Renal pelvis (tissue), 12 donors: ENCODE results near the gene SPATA2L. TPM values are rescaled to one million over a fixed set of nuclear protein-coding genes. Genes with fewer than 3 reads are reported as not detected.
A peak's percentile ranks its signal among the peaks of the same experiment; 100 is the strongest.

Source experiments
- DNase-seq: peaks from one replicate; pipeline ENCODE4 v3.0.0-alpha.2; 2013
- long read RNA-seq, 16 experiments: transcript quantifications; one replicate each; lab custom pipeline, GENCODE V29; 2026
- polyA plus RNA-seq, 3 donors: library from polyadenylated mRNA; unstranded; fragments of 120-200 nt; gene quantifications; one replicate each; pipeline ENCODE4 v1.2.1, GENCODE V29; 2013; ENCODE audit not compliant: insufficient read length in 3 of 3

SPATA2L gene, protein sequence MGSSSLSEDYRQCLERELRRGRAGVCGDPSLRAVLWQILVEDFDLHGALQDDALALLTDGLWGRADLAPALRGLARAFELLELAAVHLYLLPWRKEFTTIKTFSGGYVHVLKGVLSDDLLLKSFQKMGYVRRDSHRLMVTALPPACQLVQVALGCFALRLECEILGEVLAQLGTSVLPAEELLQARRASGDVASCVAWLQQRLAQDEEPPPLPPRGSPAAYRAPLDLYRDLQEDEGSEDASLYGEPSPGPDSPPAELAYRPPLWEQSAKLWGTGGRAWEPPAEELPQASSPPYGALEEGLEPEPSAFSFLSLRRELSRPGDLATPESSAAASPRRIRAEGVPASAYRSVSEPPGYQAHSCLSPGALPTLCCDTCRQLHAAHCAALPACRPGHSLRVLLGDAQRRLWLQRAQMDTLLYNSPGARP
- 1 to 10 TPM; 7.5 to 9.0 (median 9.0) TPM for polyA plus RNA-seq
- long read RNA-seq, donor 1, partial matches to known transcripts: 11 of 16 reads
- long read RNA-seq, donor 1, other reads (novel, unspliced or antisense): 0 of 16 reads
- long read RNA-seq, donor 2, partial matches to known transcripts: 23 of 33 reads
- long read RNA-seq, donor 2, other reads (novel, unspliced or antisense): 6 of 33 reads
- long read RNA-seq, donor 3, transcript SPATA2L-201 (3 exons, 2,335 nt): major isoform, 5 of 12 reads
- long read RNA-seq, donor 3, partial matches to known transcripts: 7 of 12 reads
- long read RNA-seq, donor 3, other reads (novel, unspliced or antisense): 0 of 12 reads
- long read RNA-seq, donor 4, transcript SPATA2L-201 (3 exons, 2,335 nt): major isoform, 5 of 6 reads
- long read RNA-seq, donor 4, partial matches to known transcripts: 0 of 6 reads
- long read RNA-seq, donor 4, other reads (novel, unspliced or antisense): 0 of 6 reads
- long read RNA-seq, donor 5, partial matches to known transcripts: 0 of 2 reads
- long read RNA-seq, donor 5, other reads (novel, unspliced or antisense): 0 of 2 reads
- long read RNA-seq, donor 6, partial matches to known transcripts: 9 of 13 reads
- long read RNA-seq, donor 6, other reads (novel, unspliced or antisense): 0 of 13 reads
- long read RNA-seq, donor 7, transcript SPATA2L-201 (3 exons, 2,335 nt): major isoform, 7 of 18 reads
- long read RNA-seq, donor 7, partial matches to known transcripts: 9 of 18 reads
- long read RNA-seq, donor 7, other reads (novel, unspliced or antisense): 0 of 18 reads
- long read RNA-seq, donor 8, partial matches to known transcripts: 5 of 7 reads
- long read RNA-seq, donor 8, other reads (novel, unspliced or antisense): 0 of 7 reads
- long read RNA-seq, donor 9, transcript SPATA2L-201 (3 exons, 2,335 nt): major isoform, 6 of 6 reads
- long read RNA-seq, donor 9, partial matches to known transcripts: 0 of 6 reads
- long read RNA-seq, donor 9, other reads (novel, unspliced or antisense): 0 of 6 reads
- long read RNA-seq, donor 10, partial matches to known transcripts: 0 of 2 reads
- long read RNA-seq, donor 10, other reads (novel, unspliced or antisense): 0 of 2 reads
- long read RNA-seq, donor 11, partial matches to known transcripts: 0 of 3 reads
- long read RNA-seq, donor 11, other reads (novel, unspliced or antisense): 0 of 3 reads
- long read RNA-seq, donor 12, partial matches to known transcripts: 12 of 17 reads
- long read RNA-seq, donor 12, other reads (novel, unspliced or antisense): 0 of 17 reads
- long read RNA-seq, donor 13, partial matches to known transcripts: 0 of 1 reads
- long read RNA-seq, donor 13, other reads (novel, unspliced or antisense): 0 of 1 reads
- long read RNA-seq, donor 14: 0 reads
- long read RNA-seq, donor 15: 0 reads
- long read RNA-seq, donor 16, partial matches to known transcripts: 0 of 4 reads
- long read RNA-seq, donor 16, other reads (novel, unspliced or antisense): 0 of 4 reads

DNA sequence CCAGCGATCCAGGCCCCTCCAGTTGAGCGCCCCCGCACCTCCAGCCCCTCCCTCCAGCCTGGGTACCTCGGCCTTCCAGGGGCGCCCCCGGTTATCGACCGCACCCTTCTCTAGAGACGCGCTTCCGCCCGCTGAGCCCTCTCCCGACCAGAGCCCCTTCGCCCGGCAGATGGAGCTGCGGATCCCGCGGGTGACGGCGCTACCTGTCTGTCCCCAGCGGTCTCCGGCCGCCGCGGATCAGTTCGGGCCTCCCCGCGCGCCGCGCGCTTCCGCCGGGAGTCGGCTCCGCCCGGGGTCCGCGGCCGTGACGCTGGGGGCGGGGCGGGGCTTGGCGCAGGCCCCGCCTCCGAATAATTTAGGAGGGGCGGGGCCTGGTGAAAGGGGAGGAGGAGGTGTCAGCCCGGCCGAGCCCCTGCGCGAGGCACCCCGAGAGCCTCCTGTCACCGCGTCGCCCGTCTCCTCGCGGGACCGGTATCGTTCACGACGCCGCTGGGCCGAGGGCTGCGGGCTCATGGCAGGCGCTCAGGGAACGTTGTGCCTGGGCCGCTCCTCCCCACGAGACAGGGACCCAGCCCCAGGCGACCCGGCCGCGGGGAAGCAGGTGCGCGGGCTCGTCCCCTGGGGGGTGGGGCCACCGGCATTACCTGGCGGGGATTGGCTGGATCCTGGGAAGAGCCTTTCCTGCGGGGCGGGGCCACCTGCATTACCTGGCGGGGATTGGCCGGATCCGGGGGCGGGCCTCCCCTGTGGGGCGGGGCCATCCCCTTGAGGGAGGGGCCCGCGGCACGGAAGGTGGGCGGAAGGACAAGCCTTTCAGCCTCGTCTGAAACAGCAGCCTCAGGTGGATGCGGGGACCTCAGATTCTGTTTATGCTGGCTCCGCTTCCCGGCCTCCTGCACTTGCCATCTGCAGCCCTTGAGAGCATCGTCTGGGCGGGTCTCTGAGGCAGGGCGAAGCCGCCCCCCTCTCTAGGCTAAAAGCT is at the start of gene SPATA2L:
SPATA2L (minus strand) TSS at position 281 of the 982 bp plus-strand sequence. CDS start 473 bp downstream, outside the sequence.
- peak; percentile 94 for DNase-seq

DNA sequence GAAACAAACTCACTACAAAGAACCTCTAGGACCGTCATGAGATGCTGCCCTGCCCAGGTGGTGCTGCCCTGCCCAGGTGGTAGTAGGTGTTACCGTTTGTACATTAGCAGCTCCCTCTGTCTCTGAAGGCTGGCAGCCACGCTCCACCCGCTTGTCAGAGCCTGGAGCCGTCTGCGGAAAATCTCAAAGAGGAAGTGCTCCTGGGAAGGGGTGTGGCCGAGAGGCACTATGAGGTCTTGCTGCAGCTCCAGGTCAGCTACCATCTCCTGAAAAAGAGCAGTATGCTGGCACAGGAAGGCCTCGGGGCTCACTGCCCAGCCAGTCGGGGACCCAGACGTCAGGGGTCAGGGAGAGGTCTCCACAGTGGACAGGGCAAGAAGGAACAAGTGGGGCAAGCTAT is 48.1 kb upstream of the SPATA2L start:
- no peak for DNase-seq

DNA sequence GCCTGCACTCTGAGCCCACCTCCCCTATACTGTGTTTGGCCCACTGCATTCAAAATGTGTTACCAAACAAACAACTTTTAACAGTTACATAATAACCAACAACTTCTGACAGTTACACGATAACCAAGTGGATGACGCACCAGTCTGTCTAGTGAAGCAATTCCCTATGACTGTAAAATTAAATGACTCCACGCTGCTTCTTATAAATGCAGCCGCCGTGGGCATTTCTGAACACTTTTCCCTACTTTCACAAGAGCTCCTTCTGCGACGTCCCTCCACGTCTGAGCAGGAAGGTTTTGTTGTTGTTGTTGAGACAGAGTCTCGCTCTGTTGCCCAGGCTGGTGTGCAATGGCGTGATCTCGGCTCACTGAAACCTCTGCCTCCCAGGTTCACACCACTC is 47.4 kb upstream of the SPATA2L start:
- no peak for DNase-seq

GRCh38 chr16:89748076-89748475 is 46.6 kb upstream of the SPATA2L start:
- DNase-seq: no peak

DNA sequence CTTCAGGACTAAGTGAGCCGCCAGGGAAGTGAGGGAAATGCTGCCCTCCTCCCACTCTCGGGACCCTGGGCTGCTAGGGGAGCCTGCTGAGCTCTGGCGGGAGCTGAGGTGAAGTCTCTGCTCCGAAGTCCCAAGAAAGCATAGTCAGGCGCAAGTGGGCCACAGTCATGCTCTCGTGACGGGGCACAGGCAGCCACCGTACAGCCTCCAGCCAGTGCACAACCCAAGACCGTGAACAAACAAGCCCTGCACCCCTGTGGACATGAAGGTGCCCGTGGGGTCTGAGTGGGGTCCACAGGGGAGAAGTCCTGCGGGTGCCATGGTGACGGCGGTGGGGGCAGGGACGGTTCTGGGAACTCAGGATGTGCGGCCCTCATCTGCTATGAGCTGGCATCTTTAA is 44.5 kb upstream of the SPATA2L start:
- DNase-seq: no peak

GRCh38 chr16:89744813-89745212 is 43.3 kb upstream of the SPATA2L start:
- DNase-seq: no peak

DNA sequence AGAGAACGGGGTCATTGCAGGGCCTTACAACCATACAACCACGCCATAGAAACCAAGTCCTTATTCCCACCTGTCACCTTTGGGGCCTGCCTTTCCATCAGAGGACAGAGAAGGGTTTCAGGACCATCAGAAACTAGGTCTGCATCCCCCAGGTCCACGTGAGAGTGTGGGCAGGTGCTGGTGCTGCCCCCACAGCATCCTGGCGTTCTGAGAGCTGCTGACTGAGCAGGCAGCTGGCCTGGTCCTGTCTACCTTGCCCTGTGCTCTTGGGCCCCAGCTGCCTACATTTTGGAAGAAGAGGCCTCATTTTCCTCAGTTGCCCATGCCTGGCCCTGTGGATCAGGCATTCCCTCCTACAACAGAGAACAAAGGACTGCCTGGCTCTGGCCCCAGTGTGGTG is 41.4 kb upstream of the SPATA2L start:
- no peak for DNase-seq

DNA sequence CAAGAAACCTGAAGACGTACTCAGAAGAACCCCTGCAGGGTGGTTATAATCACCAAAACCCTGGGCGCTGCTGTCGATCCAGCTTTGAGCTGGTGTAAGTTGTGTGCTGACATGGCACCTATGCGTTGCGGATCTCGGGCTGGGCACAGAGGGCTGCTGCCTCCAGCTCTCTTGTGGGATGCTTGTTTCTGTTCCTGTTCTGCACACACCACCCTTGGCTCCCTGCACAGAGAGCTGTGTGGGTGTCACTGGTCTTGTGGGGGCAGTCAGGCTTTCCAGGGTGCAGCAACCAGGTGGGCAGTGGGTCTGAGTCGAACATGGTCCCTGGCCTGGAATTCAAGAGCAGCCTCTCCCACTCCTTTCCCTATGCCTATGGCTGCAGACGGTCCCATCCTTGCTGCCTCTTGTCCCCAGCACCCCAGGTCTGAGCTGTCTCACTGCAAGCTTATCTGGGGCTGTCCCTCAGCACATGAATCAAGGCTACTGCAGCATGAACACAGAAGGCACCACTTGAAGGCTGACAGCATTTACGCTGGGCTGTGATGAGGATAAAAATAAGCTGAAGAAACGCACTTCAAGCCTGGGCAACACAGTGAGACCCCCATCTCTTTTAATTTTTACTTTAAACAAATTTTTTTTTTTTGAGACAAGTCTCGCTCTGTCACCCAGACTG is 40.0 kb upstream of the SPATA2L start:
- no peak for DNase-seq

GRCh38 chr16:89739383-89739782 is 37.9 kb upstream of the SPATA2L start:
- DNase-seq: no peak

- DNase-seq: no peak
These were observed 37.2 kb upstream of the SPATA2L start for GRCh38 chr16:89738538-89739317.

DNA sequence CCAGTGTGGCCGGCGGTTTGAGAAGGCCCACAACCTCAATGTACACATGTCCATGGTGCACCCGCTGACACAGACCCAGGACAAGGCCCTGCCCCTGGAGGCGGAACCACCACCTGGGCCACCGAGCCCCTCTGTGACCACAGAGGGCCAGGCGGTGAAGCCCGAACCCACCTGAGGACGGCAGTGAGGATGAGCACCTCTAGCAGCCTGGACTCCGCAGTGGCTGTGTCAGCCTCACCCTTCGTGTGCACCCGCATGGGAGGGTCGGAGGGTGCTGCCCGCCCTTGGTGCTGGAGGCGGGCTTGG is 36.5 kb upstream of the SPATA2L start:
- DNase-seq: no peak

DNA sequence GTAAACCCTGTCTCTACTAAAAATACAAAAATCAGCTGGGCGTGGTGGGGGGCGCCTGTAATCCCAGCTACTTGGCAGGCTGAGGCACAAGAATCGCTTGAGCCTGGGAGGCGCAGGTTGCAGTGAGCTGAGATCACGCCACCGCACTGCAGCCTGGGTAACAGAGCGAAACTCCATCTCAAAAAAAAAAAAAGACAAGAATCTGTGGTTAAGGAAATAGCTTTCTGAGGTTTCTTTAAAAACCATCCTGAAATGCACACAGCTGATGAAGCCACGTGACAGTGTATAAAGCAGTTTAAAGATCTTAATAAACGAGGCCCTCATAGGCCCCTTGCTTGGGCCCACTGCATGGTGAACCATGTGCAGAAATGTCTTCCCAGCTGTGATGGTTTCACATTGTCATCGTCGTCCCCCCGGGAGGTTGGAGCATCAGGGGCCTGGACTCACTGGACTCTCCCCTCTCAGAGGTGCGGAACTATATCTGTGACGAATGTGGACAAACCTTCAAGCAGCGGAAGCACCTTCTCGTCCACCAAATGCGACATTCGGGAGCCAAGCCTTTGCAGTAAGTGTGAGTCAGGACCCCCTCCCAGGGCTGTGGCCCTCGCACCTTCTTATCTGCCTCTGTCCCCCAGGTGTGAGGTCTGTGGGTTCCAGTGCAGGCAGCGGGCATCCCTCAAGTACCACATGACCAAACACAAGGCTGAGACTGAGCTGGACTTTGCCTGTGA is 36.0 kb upstream of the SPATA2L start:
- DNase-seq: no peak

GRCh38 chr16:89736554-89736953 is 35.0 kb upstream of the SPATA2L start:
- DNase-seq: no peak

DNA sequence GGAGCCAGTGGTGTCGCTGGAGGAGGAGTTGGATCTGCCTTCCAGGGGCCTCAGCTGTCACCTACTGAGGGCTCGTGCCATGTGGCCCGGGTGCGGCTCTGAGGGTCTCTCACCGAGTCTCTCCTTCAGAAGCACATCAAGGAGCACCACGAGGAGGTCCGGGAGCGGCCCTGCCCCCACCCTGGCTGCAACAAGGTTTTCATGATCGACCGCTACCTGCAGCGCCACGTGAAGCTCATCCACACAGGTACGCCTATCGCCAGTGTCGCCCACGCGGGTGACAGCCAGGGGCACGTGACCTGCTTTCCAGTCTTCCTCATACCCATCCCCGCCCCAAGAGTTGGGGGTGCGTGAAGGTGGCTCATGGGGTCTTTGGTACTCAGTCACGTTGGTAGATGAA is 32.3 kb upstream of the SPATA2L start:
- no peak for DNase-seq

- no peak for DNase-seq
These were observed 31.8 kb upstream of the SPATA2L start for GRCh38 chr16:89733322-89733721.

GRCh38 chr16:89732918-89733242 is 31.4 kb upstream of the SPATA2L start:
- DNase-seq: no peak

DNA sequence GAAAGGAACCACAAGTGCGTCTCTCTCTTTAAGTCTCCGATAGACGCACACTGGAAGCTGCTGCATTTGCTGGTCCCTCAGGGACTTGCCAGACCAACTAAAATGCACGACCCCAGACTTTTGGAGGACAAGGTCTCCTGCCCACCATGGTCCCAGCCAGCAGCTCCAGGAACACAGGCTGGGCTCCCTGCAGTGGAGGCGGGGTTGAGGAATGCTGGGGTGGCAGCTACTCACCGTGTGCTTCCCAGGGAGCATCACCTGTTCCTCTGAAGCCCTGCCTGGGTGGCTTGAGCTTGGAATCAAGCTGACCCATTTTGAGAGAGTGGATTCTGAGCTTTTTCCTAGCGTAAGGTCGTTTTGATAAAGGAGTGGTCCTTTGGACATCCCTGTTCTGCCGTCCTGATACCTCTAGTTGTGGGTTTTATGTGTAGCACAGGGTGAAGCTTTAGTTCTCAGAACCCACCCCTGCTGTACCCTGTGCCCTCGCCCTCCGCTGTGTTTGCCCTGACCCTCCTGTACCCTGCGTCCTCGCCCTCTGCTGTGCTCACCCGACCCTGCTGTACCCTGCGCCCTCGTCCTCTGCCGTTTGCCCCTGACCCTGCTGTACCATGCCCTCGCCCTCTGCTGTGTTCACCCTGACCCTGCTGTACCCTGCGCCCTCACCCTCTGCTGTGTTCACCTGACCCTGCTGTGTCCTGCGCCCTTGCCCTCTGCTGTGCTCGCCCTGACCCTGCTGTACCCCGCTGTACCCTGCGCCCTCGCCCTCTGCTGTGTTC is 30.8 kb upstream of the SPATA2L start:
- no peak for DNase-seq
